GM19455 (cell line): Measurements from ENCODE around the gene FAM181A.

Source experiments
- ATAC-seq: cut with Tn5 transposase; IDR thresholded peaks from one replicate; pipeline ENCODE4 v1.9.1; 2021; ENCODE audit not compliant: unreplicated experiment

Gene FAM181A

GRCh38 chr14:93926873-93927799 is at the start of gene FAM181A:
TSS of gene FAM181A (plus strand) at chr14:93927344. CDS start at chr14:93928286, 942 bp downstream.
- ATAC-seq, result no peak

- no peak for ATAC-seq
These were observed 48.9 kb upstream of the FAM181A start for GRCh38 chr14:93878212-93878611.

DNA sequence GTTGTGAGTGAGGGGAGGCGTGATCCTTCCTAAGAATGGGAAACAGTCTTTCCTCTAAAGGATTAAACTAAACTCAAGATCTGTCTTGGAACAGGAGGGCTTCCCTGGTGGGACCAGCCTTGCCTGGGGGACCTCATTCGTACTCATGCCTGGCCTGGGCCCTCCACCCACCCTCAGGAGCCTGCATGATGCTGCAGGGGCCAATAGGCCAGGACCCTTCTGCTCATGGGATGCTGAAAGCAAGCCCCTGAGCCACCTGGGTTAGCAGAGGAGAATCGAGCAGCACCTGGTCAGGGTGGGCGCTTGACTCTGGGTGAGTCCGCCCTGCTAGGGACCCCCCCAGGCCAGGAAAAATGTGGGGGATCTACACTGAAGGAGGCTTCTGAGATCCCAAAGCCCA is 48.3 kb upstream of the FAM181A start:
- no peak for ATAC-seq

- no peak for ATAC-seq
These were observed 47.7 kb upstream of the FAM181A start for GRCh38 chr14:93879362-93879983.

DNA sequence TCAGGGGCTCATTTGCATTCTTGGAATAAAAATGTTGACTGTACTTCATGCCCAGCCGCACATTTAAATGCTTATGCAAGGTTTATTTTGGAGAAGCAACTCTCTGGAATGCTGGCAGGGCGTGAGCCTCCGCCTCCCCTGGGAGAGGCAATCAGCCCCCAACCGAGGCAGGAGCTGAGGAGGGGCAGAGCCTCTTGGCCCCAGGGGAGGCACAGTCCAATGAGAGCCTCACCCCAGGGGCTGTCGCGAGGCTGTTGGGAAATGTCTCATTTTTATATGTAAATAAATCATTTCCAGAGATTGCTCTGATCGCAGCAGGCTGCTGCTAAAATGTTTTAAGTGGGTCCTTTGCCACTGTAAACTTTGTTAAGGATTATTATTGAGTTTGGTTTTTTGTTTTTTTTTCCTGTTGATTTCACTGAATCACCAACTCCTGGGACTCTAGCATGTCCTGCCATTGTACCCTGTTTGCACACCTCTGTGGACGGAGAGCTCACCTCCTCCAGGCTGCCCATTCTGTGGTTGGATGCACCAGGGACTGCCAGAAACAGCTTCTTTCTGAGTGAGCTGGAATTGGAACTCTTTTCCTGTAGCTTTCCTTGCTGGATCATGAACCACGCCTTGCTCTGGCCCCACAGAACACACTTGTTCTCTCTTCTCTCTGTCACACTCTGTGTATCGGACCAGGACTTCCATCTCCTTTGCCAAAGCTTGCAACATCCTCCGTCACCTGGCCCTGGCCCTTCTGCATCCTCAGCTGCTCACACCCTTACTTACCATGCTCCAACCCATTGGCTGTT is 46.9 kb upstream of the FAM181A start:
- ATAC-seq, result no peak

DNA sequence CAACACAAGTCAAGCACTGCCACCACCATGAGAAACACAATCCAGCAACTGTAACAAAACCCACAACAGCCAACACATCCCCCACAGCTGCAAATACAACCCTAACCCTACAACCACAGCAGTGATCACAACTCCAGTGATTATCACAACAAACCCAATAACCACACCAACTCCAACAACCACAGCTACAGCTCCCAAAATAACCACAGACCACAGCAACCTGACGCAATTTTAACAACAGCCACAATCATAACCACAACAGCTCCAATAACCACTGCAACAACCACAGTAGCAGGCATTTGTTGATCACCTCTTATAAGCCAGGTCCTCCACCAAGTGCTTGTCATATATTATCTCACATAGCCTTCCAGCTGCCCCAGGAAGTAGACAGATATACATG is 42.2 kb upstream of the FAM181A start:
- no peak for ATAC-seq

- no peak for ATAC-seq
These were observed 38.1 kb upstream of the FAM181A start for GRCh38 chr14:93888995-93889394.

DNA sequence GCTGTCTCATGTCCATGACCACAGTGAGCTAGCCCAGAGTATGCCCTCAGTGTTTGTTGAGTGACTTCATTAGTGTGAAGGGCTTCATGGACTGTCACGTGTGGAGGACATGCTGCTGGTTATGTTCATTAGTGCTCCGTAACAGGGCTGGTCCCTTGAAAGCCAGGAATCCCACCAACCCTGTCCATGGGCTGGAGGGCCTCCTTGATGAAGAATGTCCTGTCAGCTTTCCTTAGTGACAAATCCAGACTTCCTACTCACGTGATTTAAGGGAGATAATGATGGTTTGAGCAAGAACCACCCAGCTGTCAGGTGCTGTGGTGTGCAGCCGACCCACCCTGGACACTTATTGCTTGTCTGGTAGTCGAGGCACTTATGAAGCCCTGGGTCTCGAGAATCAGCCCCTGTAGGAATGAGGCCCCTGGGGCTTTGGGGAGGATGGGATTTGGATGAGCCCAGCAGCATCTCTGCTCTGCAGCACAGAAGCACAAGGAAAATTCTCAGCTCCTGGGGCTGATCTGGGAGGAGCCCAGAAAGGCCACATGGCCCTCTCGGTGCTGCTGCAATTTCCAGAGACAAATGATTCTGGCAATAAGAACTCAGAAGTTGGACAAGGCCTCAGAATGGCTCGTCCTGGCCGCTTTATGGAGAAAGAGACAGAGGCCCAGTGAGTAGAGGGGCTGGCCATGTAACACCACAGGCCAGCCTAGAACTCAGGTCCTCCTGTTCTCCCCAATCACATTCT is 37.2 kb upstream of the FAM181A start:
- no peak for ATAC-seq

GRCh38 chr14:93891756-93892504 is 35.2 kb upstream of the FAM181A start:
- no peak for ATAC-seq

- no peak for ATAC-seq
These were observed 34.7 kb upstream of the FAM181A start for GRCh38 chr14:93892505-93892839.

GRCh38 chr14:93892923-93893558 is 34.1 kb upstream of the FAM181A start:
- no peak for ATAC-seq

DNA sequence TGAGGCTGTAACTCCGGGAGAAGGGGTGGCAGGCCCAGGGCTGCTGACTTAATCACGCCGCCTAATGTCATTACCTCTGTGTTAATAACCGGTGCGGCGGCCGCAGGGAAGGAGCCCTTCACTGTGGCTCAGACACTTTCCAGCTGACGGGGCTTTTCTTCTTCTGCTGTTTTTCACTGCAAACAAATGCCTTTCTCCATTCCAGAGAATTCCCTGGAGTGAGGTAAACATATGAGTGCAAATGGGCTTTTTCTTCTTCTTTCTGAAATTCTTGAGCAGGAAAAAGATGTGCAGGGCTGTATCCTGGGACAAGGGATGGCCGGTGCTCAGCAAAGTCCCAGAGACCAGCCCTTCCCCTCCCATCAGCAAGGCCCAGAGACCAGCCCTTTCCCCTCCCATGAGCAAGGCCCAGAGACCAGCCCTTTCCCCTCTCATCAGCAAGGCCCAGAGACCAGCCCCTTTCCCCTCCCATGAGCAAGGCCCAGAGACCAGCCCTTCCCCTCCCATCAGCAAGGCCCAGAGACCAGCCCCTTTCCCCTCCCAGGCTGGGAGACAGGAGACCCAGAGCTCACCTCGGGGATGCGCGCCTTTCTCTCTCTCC is 33.4 kb upstream of the FAM181A start:
- ATAC-seq, result no peak

DNA sequence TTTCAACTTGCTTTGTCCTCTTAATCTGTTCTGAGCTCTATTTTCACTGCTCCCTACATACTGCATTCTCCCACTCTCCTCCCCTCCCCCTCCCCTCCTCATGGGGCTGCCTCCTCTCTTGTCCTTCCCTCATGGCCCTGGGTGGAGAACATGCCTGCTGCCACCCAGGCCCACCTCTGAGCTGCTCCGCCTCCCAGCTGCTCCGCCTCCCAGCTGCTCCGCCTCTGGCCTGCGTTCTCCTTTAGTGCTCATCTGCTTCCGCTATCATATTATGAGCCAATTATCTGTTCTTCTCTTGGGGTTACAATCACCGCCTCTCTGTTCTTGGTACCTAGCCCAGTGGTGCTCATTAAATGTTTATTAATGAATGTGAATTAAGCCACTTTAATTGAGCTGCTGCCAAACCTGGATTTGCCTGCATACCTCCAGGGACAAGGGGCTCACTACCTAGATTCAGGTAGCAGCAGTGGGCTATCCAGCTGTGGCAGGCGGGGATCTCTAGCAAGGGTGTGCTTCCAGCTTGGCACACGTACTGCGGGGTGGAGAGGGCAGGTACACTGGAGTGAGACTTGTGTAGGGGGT is 32.0 kb upstream of the FAM181A start:
- no peak for ATAC-seq

- ATAC-seq, result no peak
These were observed 29.7 kb upstream of the FAM181A start for GRCh38 chr14:93897476-93897845.

DNA sequence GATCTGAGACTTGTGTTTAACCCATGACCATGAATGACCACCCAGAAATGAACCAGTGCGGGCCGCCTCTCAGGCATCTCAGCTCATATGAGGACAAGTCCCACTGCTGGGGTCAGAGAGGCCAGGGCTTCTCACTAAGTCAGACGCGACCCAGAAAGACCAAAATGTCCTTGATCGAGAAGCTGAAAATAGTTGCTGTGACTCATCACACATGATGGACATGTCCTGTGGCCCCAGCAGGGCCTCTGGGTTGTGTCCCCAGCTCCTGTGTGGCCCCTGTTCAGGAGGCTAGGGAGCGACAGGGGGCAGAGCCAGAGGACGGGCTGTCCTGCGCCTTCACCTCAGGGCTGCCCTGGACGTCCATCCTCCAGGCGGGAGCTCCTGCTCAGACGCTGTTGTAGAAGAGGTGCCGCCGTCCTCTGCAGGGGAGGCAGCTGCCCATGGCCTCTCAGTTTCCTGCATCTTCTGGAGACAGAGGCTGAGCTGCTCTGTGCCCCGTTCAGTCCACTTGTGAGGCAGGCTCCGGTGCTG is 29.0 kb upstream of the FAM181A start:
- ATAC-seq, result no peak

DNA sequence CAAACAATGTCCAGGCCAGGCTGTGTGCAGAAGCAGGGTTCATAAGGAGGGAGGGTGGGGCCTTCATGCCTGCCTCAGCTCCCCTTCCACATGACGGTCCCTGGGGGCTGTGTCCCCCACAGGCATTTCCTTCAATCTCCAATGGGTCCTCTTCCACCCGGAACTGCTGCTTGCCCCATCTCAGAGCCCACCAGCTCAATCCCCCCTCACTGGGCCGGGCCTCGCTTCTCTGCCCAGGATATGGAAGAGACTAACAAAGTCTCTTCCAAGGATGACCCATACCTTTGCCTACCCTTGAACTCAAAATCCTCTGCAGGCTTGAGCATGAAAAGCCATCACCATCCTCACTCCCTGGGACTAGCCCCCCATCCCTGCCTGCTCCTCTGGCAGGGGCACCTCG is 28.4 kb upstream of the FAM181A start:
- ATAC-seq, result no peak

- ATAC-seq, result no peak
These were observed 25.3 kb upstream of the FAM181A start for GRCh38 chr14:93901813-93902212.

DNA sequence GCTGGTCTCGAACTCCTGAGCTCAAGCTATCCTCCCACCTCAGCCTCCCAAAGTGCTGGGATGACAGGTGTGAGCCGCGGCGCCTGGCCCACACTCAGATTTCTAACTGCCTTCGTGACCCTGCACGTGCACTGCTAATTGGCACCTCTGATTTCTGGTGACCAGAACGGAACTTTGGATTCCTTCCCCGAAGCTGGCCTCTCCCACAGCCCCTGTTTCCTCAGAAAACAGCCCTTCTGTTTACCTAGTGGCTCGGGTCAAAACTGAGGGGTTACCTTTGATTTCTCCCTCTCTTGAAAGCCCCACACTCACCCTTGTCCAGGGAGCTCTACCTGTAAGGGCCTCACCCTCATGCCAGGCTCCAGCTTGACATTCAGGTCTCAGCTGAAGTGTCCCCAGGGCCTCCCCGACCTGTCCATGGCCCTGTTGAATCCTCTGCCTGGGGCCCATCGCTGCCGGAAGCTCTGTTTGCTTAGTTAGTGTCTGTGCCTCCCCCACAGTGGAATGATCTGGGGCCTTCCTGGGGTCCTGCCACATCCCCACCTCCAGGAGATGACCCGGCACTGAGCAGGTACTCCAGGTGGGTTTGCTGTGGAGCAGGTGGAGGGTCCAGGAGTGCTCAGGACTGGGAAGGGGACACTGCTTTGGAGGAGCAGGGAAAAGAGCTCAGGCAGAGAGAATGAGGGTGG is 24.4 kb upstream of the FAM181A start:
- no peak for ATAC-seq
